Activated T-cell treated with anti-CD3 and anti-CD28 coated beads, Interleukin-2, amount 50 U/mL, for 4 hours (primary cell): ENCODE measurements around the gene TRERF1. TPM values are rescaled to one million over a fixed set of nuclear protein-coding genes. Genes with fewer than 3 reads are reported as not detected.

Experiments
- ATAC-seq, 2 donors: fragments of 200-7000 bp; cut with Tn5 transposase; one replicate each; pipeline ENCODE4 v1.10.0; 2021
- DNase-seq: peaks from one replicate; pipeline ENCODE4 v3.0.0-alpha.2; 2020
- H3K27me3 Mint-ChIP-seq: one replicate; pipeline ENCODE4 v1.8.0; 2021; ENCODE audit warnings: low read depth, mixed read lengths
- H3K36me3 Mint-ChIP-seq: one replicate; pipeline ENCODE4 v1.8.0; 2022; ENCODE audit warnings: mixed read lengths; ENCODE audit not compliant: insufficient read depth
- H3K4me1 Mint-ChIP-seq: one replicate; pipeline ENCODE4 v1.8.0; 2021; ENCODE audit warnings: low read depth, mixed read lengths
- H3K4me3 Mint-ChIP-seq: one replicate; pipeline ENCODE4 v1.8.0; 2021; ENCODE audit warnings: mild to moderate bottlenecking, moderate library complexity, mixed read lengths
- H3K9me3 Mint-ChIP-seq: one replicate; pipeline ENCODE4 v1.8.0; 2021; ENCODE audit warnings: mixed read lengths
- total RNA-seq, 3 donors: library from RNA; stranded (reverse); gene quantifications; one replicate each; pipeline ENCODE4 v1.2.1, GENCODE V29; 2021

Gene TRERF1
- total RNA-seq, 3 donors from 2014 or later = 8.9 to 9.4 (median 9.0) TPM

- DNase-seq (peak; percentile 38), ATAC-seq (peak; percentile 7 to 8)
- Mint-ChIP-seq H3K9me3 (no peaks in the 10 kb centered on the region), H3K4me3 (peak overlapping the region; percentile 59), H3K36me3 (peaks cover 3% of the 10 kb centered on the region), H3K27me3 (no peaks in the 10 kb centered on the region), H3K4me1 (peaks cover 90% of the 10 kb centered on the region)
These were observed 64.4 kb downstream of the TRERF1 start for GRCh38 chr6:42387336-42387735.

- peaks cover 78% of the 10 kb centered on the region for H3K4me1 Mint-ChIP-seq
- peaks cover 3% of the 10 kb centered on the region for H3K36me3 Mint-ChIP-seq
- H3K4me3 Mint-ChIP-seq = no peak overlapping the region
- DNase-seq (no peak), ATAC-seq (no peak)
- H3K27me3 Mint-ChIP-seq = no peaks in the 10 kb centered on the region
- no peaks in the 10 kb centered on the region for H3K9me3 Mint-ChIP-seq
These were observed 66.4 kb downstream of the TRERF1 start for GRCh38 chr6:42385339-42385738.

GRCh38 chr6:42383421-42384205, 68.1 kb downstream of the TRERF1 start:
- DNase-seq (no peak), ATAC-seq (peak; percentile 75)
- H3K4me1 Mint-ChIP-seq = peaks cover 74% of the 10 kb centered on the region
- peak overlapping the region; percentile 53 for H3K4me3 Mint-ChIP-seq
- H3K36me3 Mint-ChIP-seq = peaks cover 3% of the 10 kb centered on the region
- no peaks in the 10 kb centered on the region for H3K27me3 Mint-ChIP-seq
- H3K9me3 Mint-ChIP-seq = no peaks in the 10 kb centered on the region

GRCh38 chr6:42381850-42382249, 69.9 kb downstream of the TRERF1 start:
- ATAC-seq (no peak), DNase-seq (no peak)
- H3K4me3 Mint-ChIP-seq = no peak overlapping the region
- no peaks in the 10 kb centered on the region for H3K9me3 Mint-ChIP-seq
- H3K27me3 Mint-ChIP-seq = no peaks in the 10 kb centered on the region
- H3K36me3 Mint-ChIP-seq = peaks cover 3% of the 10 kb centered on the region
- peaks cover 73% of the 10 kb centered on the region for H3K4me1 Mint-ChIP-seq

GRCh38 chr6:42380228-42380979, 71.3 kb downstream of the TRERF1 start:
- ATAC-seq (no peak), DNase-seq (no peak)
- no peaks in the 10 kb centered on the region for H3K9me3 Mint-ChIP-seq
- peaks cover 6% of the 10 kb centered on the region for H3K36me3 Mint-ChIP-seq
- peaks cover 64% of the 10 kb centered on the region for H3K4me1 Mint-ChIP-seq
- no peaks in the 10 kb centered on the region for H3K27me3 Mint-ChIP-seq
- H3K4me3 Mint-ChIP-seq = no peak overlapping the region

- no peaks in the 10 kb centered on the region for H3K9me3 Mint-ChIP-seq
- peak overlapping the region; percentile 56 for H3K4me3 Mint-ChIP-seq
- no peaks in the 10 kb centered on the region for H3K27me3 Mint-ChIP-seq
- no peak for ATAC-seq
- H3K4me1 Mint-ChIP-seq = peaks cover 58% of the 10 kb centered on the region
- DNase-seq = no peak
- H3K36me3 Mint-ChIP-seq = peaks cover 5% of the 10 kb centered on the region
These were observed 73.2 kb downstream of the TRERF1 start for GRCh38 chr6:42378536-42378935.

- peak; percentile 85 to 87 for ATAC-seq
- Mint-ChIP-seq H3K4me1 (peaks cover 55% of the 10 kb centered on the region), H3K9me3 (no peaks in the 10 kb centered on the region), H3K4me3 (peak overlapping the region; percentile 56), H3K27me3 (no peaks in the 10 kb centered on the region), H3K36me3 (peaks cover 2% of the 10 kb centered on the region)
- DNase-seq = no peak
These were observed 73.6 kb downstream of the TRERF1 start for GRCh38 chr6:42378125-42378524.

- H3K36me3 Mint-ChIP-seq = peaks cover 2% of the 10 kb centered on the region
- no peaks in the 10 kb centered on the region for H3K9me3 Mint-ChIP-seq
- ATAC-seq (no peak), DNase-seq (no peak)
- peaks cover 58% of the 10 kb centered on the region for H3K4me1 Mint-ChIP-seq
- no peaks in the 10 kb centered on the region for H3K27me3 Mint-ChIP-seq
- no peak overlapping the region for H3K4me3 Mint-ChIP-seq
These were observed 76.6 kb downstream of the TRERF1 start for GRCh38 chr6:42375007-42375635.

GRCh38 chr6:42374018-42374669, 77.6 kb downstream of the TRERF1 start:
- peak; percentile 68 to 82 for ATAC-seq
- peaks cover 59% of the 10 kb centered on the region for H3K4me1 Mint-ChIP-seq
- no peak overlapping the region for H3K4me3 Mint-ChIP-seq

GRCh38 chr6:42372699-42373098, 79.0 kb downstream of the TRERF1 start:
- Mint-ChIP-seq H3K9me3 (no peaks in the 10 kb centered on the region), H3K36me3 (peaks cover 2% of the 10 kb centered on the region), H3K4me1 (peaks cover 62% of the 10 kb centered on the region), H3K27me3 (no peaks in the 10 kb centered on the region), H3K4me3 (no peak overlapping the region)
- DNase-seq (no peak), ATAC-seq (no peak)

More at GRCh38 chr6:42374018-42374669, 77.6 kb downstream of the TRERF1 start:
- Mint-ChIP-seq H3K27me3 (no peaks in the 10 kb centered on the region), H3K36me3 (peaks cover 2% of the 10 kb centered on the region), H3K9me3 (no peaks in the 10 kb centered on the region)
- no peak for DNase-seq

- DNase-seq (no peak), ATAC-seq (no peak)
- Mint-ChIP-seq H3K27me3 (no peaks in the 10 kb centered on the region), H3K9me3 (no peaks in the 10 kb centered on the region), H3K4me3 (no peak overlapping the region), H3K36me3 (no peaks in the 10 kb centered on the region), H3K4me1 (peaks cover 73% of the 10 kb centered on the region)
These were observed 81.3 kb downstream of the TRERF1 start for GRCh38 chr6:42370323-42370985.

- DNase-seq = no peak
- Mint-ChIP-seq H3K27me3 (no peaks in the 10 kb centered on the region), H3K36me3 (no peaks in the 10 kb centered on the region), H3K4me3 (no peak overlapping the region), H3K4me1 (peaks cover 76% of the 10 kb centered on the region), H3K9me3 (no peaks in the 10 kb centered on the region)
- no peak for ATAC-seq
These were observed 82.2 kb downstream of the TRERF1 start for GRCh38 chr6:42369568-42369967.

- ATAC-seq (peak; percentile 94), DNase-seq (peak; percentile 70)
- Mint-ChIP-seq H3K27me3 (no peaks in the 10 kb centered on the region), H3K4me1 (peaks cover 74% of the 10 kb centered on the region), H3K36me3 (peaks cover 2% of the 10 kb centered on the region), H3K9me3 (no peaks in the 10 kb centered on the region), H3K4me3 (peak overlapping the region; percentile 71)
These were observed 83.5 kb downstream of the TRERF1 start for GRCh38 chr6:42368181-42368580.
